HepG2 (cell line): Measurements from ENCODE around the gene WFDC9. TPM values are rescaled to one million over a fixed set of nuclear protein-coding genes. Genes with fewer than 3 reads are reported as not detected.

ENCODE experiments used
- CCAR2 ChIP-seq: fragments of 200-400 bp; formaldehyde crosslinking; optimal IDR thresholded peaks from 2 replicates; pipeline ENCODE3; 2018; ENCODE audit warnings: low read depth, mild to moderate bottlenecking, low read length, moderate library complexity
- FOXO4 ChIP-seq: sonication (generic); formaldehyde crosslinking; conservative IDR thresholded peaks from 2 replicates; pipeline ENCODE4 v1.8.1; 2023; ENCODE audit warnings: missing genetic modification reagents
- HIVEP1 ChIP-seq: sonication (generic); formaldehyde crosslinking; IDR thresholded peaks from 2 replicates; pipeline ENCODE4 v1.4.0; 2020; ENCODE audit warnings: mild to moderate bottlenecking, missing genetic modification reagents
- MYC ChIP-seq: sonication (generic); formaldehyde crosslinking; IDR thresholded peaks from 2 replicates; pipeline ENCODE4 v1.9.0; 2021; ENCODE audit warnings: missing genetic modification reagents, borderline replicate concordance
- SNRNP70 ChIP-seq: fragments of 200-400 bp; formaldehyde crosslinking; IDR thresholded peaks from 2 replicates; pipeline ENCODE4 v1.6.1; 2017; ENCODE audit warnings: mild to moderate bottlenecking, low read depth, low read length, moderate library complexity
- SOX13 ChIP-seq, 3 experiments: fragments of 450-650 bp in 1 of 3; sonication (generic) in 1 of 3; formaldehyde crosslinking in 1 of 3; IDR thresholded peaks in 2 of 3; conservative IDR thresholded peaks in 1 of 3; 2 replicates each; pipeline versions ENCODE4 v1.5.0 to v1.6.1; 2016 to 2020; ENCODE audit warnings: antibody characterized with exemption in 1 of 3, mild to moderate bottlenecking in 1 of 3, missing compliant biosample characterization in 1 of 3, missing genetic modification reagents in 1 of 3, moderate library complexity in 1 of 3
- TEAD2 ChIP-seq: sonication (generic); formaldehyde crosslinking; IDR thresholded peaks from 2 replicates; pipeline ENCODE4 v1.9.0; 2021; ENCODE audit warnings: missing genetic modification reagents
- ZBTB43 ChIP-seq: sonication (generic); formaldehyde crosslinking; conservative IDR thresholded peaks from 2 replicates; pipeline ENCODE4 v1.4.0; 2020; ENCODE audit warnings: missing genetic modification reagents
- ZHX2 ChIP-seq, 2 experiments: sonication (generic) in 1 of 2; formaldehyde crosslinking in 1 of 2; IDR thresholded peaks; 2 replicates each; pipeline versions ENCODE4 v1.6.1 to v1.9.0; 2014 to 2022; ENCODE audit warnings: antibody characterized with exemption in 1 of 2, borderline replicate concordance in 1 of 2, inconsistent platforms in 1 of 2, low read depth in 1 of 2, missing genetic modification reagents in 1 of 2
- ZNF670 ChIP-seq: sonication (generic); formaldehyde crosslinking; IDR thresholded peaks from 2 replicates; pipeline ENCODE4 v1.8.0; 2022; ENCODE audit warnings: mild to moderate bottlenecking, missing genetic modification reagents, borderline replicate concordance
- polyA plus RNA-seq, 8 experiments: library from polyadenylated mRNA; depleted of rRNA in 3 of 8; stranded (reverse) in 7 of 8; unstranded in 1 of 8; fragments of >200 nt; fragmentation: Illumina TruSeq in 4 of 8; extraction: Trizol in 4 of 8; gene quantifications; 2 replicates each; pipeline versions ENCODE4 v1.2.1 to v1.2.3, GENCODE V29; 2011 to 2016; ENCODE audit warnings: low read depth in 4 of 8, missing spikeins in 1 of 8, mixed read lengths in 1 of 8; ENCODE audit not compliant: insufficient read depth in 1 of 8
- total RNA-seq, 5 experiments: library from RNA; depleted of rRNA; stranded (reverse); fragments of >200 nt; fragmentation: Illumina TruSeq; extraction: Trizol; gene quantifications; 2 replicates each; pipeline ENCODE4 v1.2.3, GENCODE V29; 2016; ENCODE audit warnings: low read depth in 1 of 5

WFDC9 gene
- total and polyA plus RNA-seq, 2 of the 13 experiments (the other 11 are each of a cell fraction or from before 2014, with no cell fraction given), result not detected

- no peak for TF ChIP-seq FOXO4 (CRISPR knock-in tag)
- TF ChIP-seq HIVEP1 (CRISPR knock-in tag), result no peak
- TF ChIP-seq SNRNP70, result no peak
- TF ChIP-seq MYC (CRISPR knock-in tag), result no peak
- TF ChIP-seq ZNF670, result no peak
- no peak for TF ChIP-seq SOX13 (IDR thresholded peaks at IDR 0.05)
- TF ChIP-seq SOX13 (CRISPR knock-in tag; conservative IDR thresholded peaks at IDR 0.05 in 1 of 2, IDR thresholded peaks at IDR 0.05 in 1 of 2), result no peak
- no peak for TF ChIP-seq ZHX2 (IDR thresholded peaks at IDR 0.05; ENCODE audit: low read depth)
- no peak for TF ChIP-seq ZHX2 (CRISPR knock-in tag; IDR thresholded peaks at IDR 0.05; ENCODE audit: borderline replicate concordance)
- TF ChIP-seq CCAR2, result no peak
- no peak for TF ChIP-seq ZBTB43 (CRISPR knock-in tag)
- no peak for TF ChIP-seq TEAD2 (CRISPR knock-in tag)
Observed at GRCh38 chr20:45636513-45636912, 5.4 kb upstream of the WFDC9 start (continued).
